AG09319 (cell line): ENCODE data around the gene PPDPF.
"Not testable (repeated sequence)": the region's sequence is repeated elsewhere in the genome, so short reads cannot be mapped to it uniquely, and the experiment has no call there.

Experiments
- DNase-seq: peaks from one replicate; pipeline ENCODE4 v3.0.0-alpha.2; 2010; ENCODE audit warnings: low read depth; ENCODE audit errors: extremely low read depth
- CTCF ChIP-seq: IDR thresholded peaks from 2 replicates; pipeline ENCODE4 v1.5.1; 2011; ENCODE audit warnings: low read depth, mild to moderate bottlenecking, inconsistent platforms, low read length, moderate library complexity

Gene PPDPF

GRCh38 chr20:63557481-63557891 lies 36.9 kb downstream of the PPDPF start:
- no peak for DNase-seq
- no peak for TF ChIP-seq CTCF

- no peak for DNase-seq
- no peak for TF ChIP-seq CTCF
These were observed 38.4 kb downstream of the PPDPF start for GRCh38 chr20:63558804-63559484.

GRCh38 chr20:63559485-63560332 lies 39.1 kb downstream of the PPDPF start:
- DNase-seq: not testable (repeated sequence)

- no peak for DNase-seq
These were observed 39.8 kb downstream of the PPDPF start for GRCh38 chr20:63560333-63560805.

GRCh38 chr20:63560856-63561609 lies 40.5 kb downstream of the PPDPF start:
- DNase-seq: no peak

More at GRCh38 chr20:63560333-63560805, 39.8 kb downstream of the PPDPF start:
- no peak for TF ChIP-seq CTCF

GRCh38 chr20:63561624-63562396 lies 41.2 kb downstream of the PPDPF start:
- no peak for TF ChIP-seq CTCF
- DNase-seq: no peak

More at GRCh38 chr20:63560856-63561609, 40.5 kb downstream of the PPDPF start:
- no peak for TF ChIP-seq CTCF
